Stimulated activated CD4-positive, alpha-beta T cell treated with anti-CD3 and anti-CD28 coated beads, Interleukin-4, amount 100 ng/mL, for 1 hour (primary cell): ENCODE data around the gene SYT10.
"Not testable (repeated sequence)": the region's sequence is repeated elsewhere in the genome, so short reads cannot be mapped to it uniquely, and the experiment has no call there.

Source experiments
- DNase-seq: peaks from one replicate; pipeline ENCODE4 v3.0.0-alpha.2; 2020

Gene SYT10

GRCh38 chr12:33439587-33440011, at the start of gene SYT10:
Gene SYT10, minus strand, starts transcription at chr12:33439819. Its CDS starts 297 bp downstream, at chr12:33439522.
- no peak for DNase-seq

GRCh38 chr12:33488036-33488435, 48.4 kb upstream of the SYT10 start:
- no peak for DNase-seq

GRCh38 chr12:33486058-33486457, 46.4 kb upstream of the SYT10 start:
- no peak for DNase-seq

GRCh38 chr12:33484161-33484560, 44.5 kb upstream of the SYT10 start:
- DNase-seq: no peak

- DNase-seq: no peak
These were observed 40.7 kb upstream of the SYT10 start for GRCh38 chr12:33480366-33480765.

GRCh38 chr12:33476058-33476457, 36.4 kb upstream of the SYT10 start:
- no peak for DNase-seq

- DNase-seq: no peak
These were observed 32.7 kb upstream of the SYT10 start for GRCh38 chr12:33472299-33472698.

- no peak for DNase-seq
These were observed 15.5 kb upstream of the SYT10 start for GRCh38 chr12:33455096-33455495.

GRCh38 chr12:33450480-33450879, 10.9 kb upstream of the SYT10 start:
- no peak for DNase-seq

GRCh38 chr12:33440477-33440876, 858 bp upstream of the SYT10 start:
- no peak for DNase-seq

GRCh38 chr12:33438851-33439586, 600 bp downstream of the SYT10 start:
- DNase-seq: no peak

GRCh38 chr12:33438025-33438772, 1.4 kb downstream of the SYT10 start:
- no peak for DNase-seq

- DNase-seq: no peak
These were observed 2.0 kb downstream of the SYT10 start for GRCh38 chr12:33437598-33437997.

- no peak for DNase-seq
These were observed 6.6 kb downstream of the SYT10 start for GRCh38 chr12:33432992-33433391.

GRCh38 chr12:33431648-33432047, 8.0 kb downstream of the SYT10 start:
- DNase-seq: no peak

GRCh38 chr12:33429468-33429867, 10.2 kb downstream of the SYT10 start:
- DNase-seq: no peak

GRCh38 chr12:33427071-33427470, 12.5 kb downstream of the SYT10 start:
- no peak for DNase-seq

GRCh38 chr12:33423706-33424105, 15.9 kb downstream of the SYT10 start:
- DNase-seq: no peak

GRCh38 chr12:33412410-33412809, 27.2 kb downstream of the SYT10 start:
- not testable (repeated sequence) for DNase-seq

- DNase-seq: no peak
These were observed 56.1 kb downstream of the SYT10 start for GRCh38 chr12:33383503-33383902.

GRCh38 chr12:33376153-33376552, 63.5 kb downstream of the SYT10 start:
- DNase-seq: no peak

- no peak for DNase-seq
These were observed 69.3 kb downstream of the SYT10 start for GRCh38 chr12:33370318-33370717.

GRCh38 chr12:33357181-33357580, 82.4 kb downstream of the SYT10 start:
- DNase-seq: no peak

- no peak for DNase-seq
These were observed 89.8 kb downstream of the SYT10 start for GRCh38 chr12:33349791-33350190.
